ENCODE data around the gene ZFYVE19. TPM values are rescaled to one million over a fixed set of nuclear protein-coding genes. Genes with fewer than 3 reads are reported as not detected.
A peak's percentile ranks its signal among the peaks of the same experiment; 100 is the strongest.

Gene ZFYVE19
- total and polyA plus RNA-seq, 2 of the 13 experiments (the other 11 are each of a cell fraction or from before 2014, with no cell fraction given), result 23.3 to 44.0 TPM

GRCh38 chr15:40803688-40804087 lies 3.2 kb upstream of the ZFYVE19 start:
- H3K36me3 ChIP-seq (replicated peaks in 1 of 2; ENCODE audit: control insufficient read depth in 1 of 2, insufficient read depth in 2 of 2, low read length in 2 of 2), result no peaks in the 10 kb centered on the region
- peaks cover 23% of the 10 kb centered on the region for H3K79me2 ChIP-seq (ENCODE audit: insufficient read depth, low read length)
- peaks cover 32% of the 10 kb centered on the region for H3K4me1 ChIP-seq (ENCODE audit: insufficient read depth, low read length)
- POLR2A ChIA-PET, result interaction anchor here (1.2 kb wide), 1 partner anchor 55 kb away, joined by 4 read pairs; no protein-coding TSS in a partner anchor
- BruUV-seq (replicated peaks), result no TSS peak
- H3K9me3 ChIP-seq (ENCODE audit: low read length), result no peaks in the 10 kb centered on the region
- H3K4me3 ChIP-seq (replicated peaks in 1 of 3; ENCODE audit: insufficient read depth in 1 of 3, low read depth in 2 of 3, low read length in 3 of 3), result no peak overlapping the region
- DNase-seq (ENCODE audit: low spot score) (no peak), FAIRE-seq (no peak), ATAC-seq (no peak)
- WGBS (ENCODE audit: low lambda C conversion rate), result 95% methylated on average over 1 of the region's 1 CpG
- intact Hi-C loops (cut with micrococcal nuclease; ENCODE audit: unreplicated experiment) (no loop called here), in situ Hi-C loops (cut with HindIII; ENCODE audit: extremely low pct_ligation_motif_present, low pct_unique_long_range_greater_than_20kb) (no loop called here)
- CTCF ChIA-PET (ENCODE audit: low intra/inter-chr PET ratio, low total read pairs), result no interaction called here
- H2AFZ ChIP-seq (ENCODE audit: low read length), result no peak overlapping the region
- H4K20me1 ChIP-seq (ENCODE audit: insufficient read depth, low read length), result no peaks in the 10 kb centered on the region
- no peaks in the 10 kb centered on the region; a peak in 1 of 5 replicates for H3K27me3 ChIP-seq (ENCODE audit: control insufficient read depth in 1 of 2, insufficient read depth in 2 of 2, low read length in 2 of 2)
- no peak overlapping the region for H3K9ac ChIP-seq (ENCODE audit: insufficient read depth, low read depth, low read length)
- H3K27ac ChIP-seq (ENCODE audit: extremely low read length, insufficient read depth, low read length), result no peak overlapping the region
- no peak overlapping the region for H3K4me2 ChIP-seq (ENCODE audit: low read depth, low read length)
- TF ChIP-seq ZNF512 (CRISPR knock-in tag; IDR thresholded peaks at IDR 0.05) (no peak), RBAK (CRISPR knock-in tag; IDR thresholded peaks at IDR 0.05) (no peak), MBD4 (IDR thresholded peaks at IDR 0.05; ENCODE audit: borderline replicate concordance, low read length) (no peak), ZNF432 (CRISPR knock-in tag; IDR thresholded peaks at IDR 0.05; ENCODE audit: borderline replicate concordance) (no peak), ZBTB25 (CRISPR knock-in tag; IDR thresholded peaks at IDR 0.05) (no peak), TOPORS (CRISPR knock-in tag; IDR thresholded peaks at IDR 0.05) (no peak), RFX3 (CRISPR knock-in tag; IDR thresholded peaks at IDR 0.05) (no peak), STAG1 (CRISPR knock-in tag; IDR thresholded peaks at IDR 0.05) (no peak), PAXIP1 (CRISPR knock-in tag; conservative IDR thresholded peaks at IDR 0.05) (no peak), ZNF282 (IDR thresholded peaks at IDR 0.05; ENCODE audit: partially characterized antibody) (no peak), ZNF629 (CRISPR knock-in tag; conservative IDR thresholded peaks at IDR 0.05) (peak; percentile 23; the same call in 1 of the 2 replicates), GABPA (IDR thresholded peaks at IDR 0.05; ENCODE audit: low read depth, low read length) (no peak), GABPA (CRISPR knock-in tag; IDR thresholded peaks at IDR 0.05; ENCODE audit: low read depth) (no peak), ZNF891 (CRISPR knock-in tag; IDR thresholded peaks at IDR 0.05) (no peak), PHF21A (CRISPR knock-in tag; IDR thresholded peaks at IDR 0.05) (no peak), CTCF (CRISPR knock-in tag; IDR thresholded peaks at IDR 0.05) (0 out of 2 replicates have a peak, but pooled peaks have one; percentile 15), KDM4B (CRISPR knock-in tag; IDR thresholded peaks at IDR 0.05) (no peak), ZNF768 (CRISPR knock-in tag; IDR thresholded peaks at IDR 0.05) (no peak)

Measured in HepG2 (cell line).